IPS-NIHi11 (cell line): ENCODE results near the gene HGF.

ENCODE experiments used
- DNase-seq: peaks from one replicate; pipeline ENCODE4 v3.0.0; 2012; ENCODE audit warnings: mixed read lengths, low spot score

Gene HGF

GRCh38 chr7:81719865-81720264, 50.0 kb downstream of the HGF start:
- DNase-seq: no peak

- no peak for DNase-seq
Observed at GRCh38 chr7:81715984-81716588, 53.8 kb downstream of the HGF start.

GRCh38 chr7:81714306-81714705, 55.5 kb downstream of the HGF start:
- no peak for DNase-seq

- no peak for DNase-seq
Observed at GRCh38 chr7:81710751-81711150, 59.1 kb downstream of the HGF start.

GRCh38 chr7:81709836-81710235, 60.0 kb downstream of the HGF start:
- DNase-seq: no peak

GRCh38 chr7:81707966-81708365, 61.9 kb downstream of the HGF start:
- no peak for DNase-seq

- no peak for DNase-seq
Observed at GRCh38 chr7:81707196-81707595, 62.7 kb downstream of the HGF start.

GRCh38 chr7:81705206-81705605, 64.6 kb downstream of the HGF start:
- DNase-seq: no peak

GRCh38 chr7:81704595-81704994, 65.3 kb downstream of the HGF start:
- no peak for DNase-seq

GRCh38 chr7:81698965-81699364, 70.9 kb downstream of the HGF start:
- no peak for DNase-seq

- no peak for DNase-seq
Observed at GRCh38 chr7:81694711-81695110, 75.1 kb downstream of the HGF start.

- DNase-seq: no peak
Observed at GRCh38 chr7:81693894-81694293, 76.0 kb downstream of the HGF start.

GRCh38 chr7:81693080-81693479, 76.8 kb downstream of the HGF start:
- no peak for DNase-seq

- no peak for DNase-seq
Observed at GRCh38 chr7:81692146-81692905, 77.5 kb downstream of the HGF start.

GRCh38 chr7:81691199-81691821, 78.5 kb downstream of the HGF start:
- DNase-seq: no peak

GRCh38 chr7:81690688-81691087, 79.2 kb downstream of the HGF start:
- no peak for DNase-seq

GRCh38 chr7:81690251-81690650, 79.6 kb downstream of the HGF start:
- peak; percentile 31 for DNase-seq

GRCh38 chr7:81688622-81689411, 81.0 kb downstream of the HGF start:
- no peak for DNase-seq

- no peak for DNase-seq
Observed at GRCh38 chr7:81687062-81687461, 82.8 kb downstream of the HGF start.

- no peak for DNase-seq
Observed at GRCh38 chr7:81685270-81685868, 84.5 kb downstream of the HGF start.

GRCh38 chr7:81684514-81685269, 85.2 kb downstream of the HGF start:
- DNase-seq: peak; percentile 35
